GM19455 (cell line): ENCODE measurements around the gene TMEM18.

Experiments used
- ATAC-seq: cut with Tn5 transposase; IDR thresholded peaks from one replicate; pipeline ENCODE4 v1.9.1; 2021; ENCODE audit not compliant: unreplicated experiment

TMEM18 gene

GRCh38 chr2:623130-623922 is 53.9 kb downstream of the TMEM18 start:
- no peak for ATAC-seq

- no peak for ATAC-seq
Observed at GRCh38 chr2:622357-622756, 54.8 kb downstream of the TMEM18 start.

- no peak for ATAC-seq
Observed at GRCh38 chr2:621303-622099, 55.7 kb downstream of the TMEM18 start.

- ATAC-seq, result no peak
Observed at GRCh38 chr2:620471-621302, 56.5 kb downstream of the TMEM18 start.

- ATAC-seq, result no peak
Observed at GRCh38 chr2:620004-620403, 57.2 kb downstream of the TMEM18 start.

- ATAC-seq, result no peak
Observed at GRCh38 chr2:618422-618990, 58.7 kb downstream of the TMEM18 start.

- ATAC-seq, result no peak
Observed at GRCh38 chr2:618005-618404, 59.2 kb downstream of the TMEM18 start.
